ENCODE measurements around the gene GPRIN2. TPM values are rescaled to one million over a fixed set of nuclear protein-coding genes. Genes with fewer than 3 reads are reported as not detected.
A peak's percentile ranks its signal among the peaks of the same experiment; 100 is the strongest.
"Not testable (repeated sequence)": the region's sequence is repeated elsewhere in the genome, so short reads cannot be mapped to it uniquely, and the experiment has no call there.

Gene GPRIN2
- total RNA-seq, 1 donor from 2014 or later: 56.2 TPM

DNA sequence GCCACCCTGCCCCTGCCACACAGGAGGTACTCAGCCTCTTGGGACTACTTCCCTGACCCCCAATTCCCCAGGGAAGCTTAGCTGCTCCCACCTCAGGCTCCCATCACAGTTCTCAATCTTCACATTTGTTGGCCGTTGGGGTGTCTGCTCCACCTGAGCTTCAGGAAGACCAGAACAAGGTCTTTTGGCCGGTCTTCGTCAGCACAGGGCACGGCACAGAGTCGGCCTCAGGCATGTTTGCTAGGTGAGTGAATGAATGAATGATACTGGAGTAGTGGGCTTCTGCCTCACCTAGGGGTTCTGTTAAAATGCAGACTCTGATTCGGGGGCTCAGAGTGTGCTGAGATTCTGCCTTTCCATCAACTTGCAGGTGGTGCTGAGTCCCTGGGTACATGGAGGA, 20.3 kb downstream of the GPRIN2 start:
- DNase-seq: peak; percentile 63

DNA sequence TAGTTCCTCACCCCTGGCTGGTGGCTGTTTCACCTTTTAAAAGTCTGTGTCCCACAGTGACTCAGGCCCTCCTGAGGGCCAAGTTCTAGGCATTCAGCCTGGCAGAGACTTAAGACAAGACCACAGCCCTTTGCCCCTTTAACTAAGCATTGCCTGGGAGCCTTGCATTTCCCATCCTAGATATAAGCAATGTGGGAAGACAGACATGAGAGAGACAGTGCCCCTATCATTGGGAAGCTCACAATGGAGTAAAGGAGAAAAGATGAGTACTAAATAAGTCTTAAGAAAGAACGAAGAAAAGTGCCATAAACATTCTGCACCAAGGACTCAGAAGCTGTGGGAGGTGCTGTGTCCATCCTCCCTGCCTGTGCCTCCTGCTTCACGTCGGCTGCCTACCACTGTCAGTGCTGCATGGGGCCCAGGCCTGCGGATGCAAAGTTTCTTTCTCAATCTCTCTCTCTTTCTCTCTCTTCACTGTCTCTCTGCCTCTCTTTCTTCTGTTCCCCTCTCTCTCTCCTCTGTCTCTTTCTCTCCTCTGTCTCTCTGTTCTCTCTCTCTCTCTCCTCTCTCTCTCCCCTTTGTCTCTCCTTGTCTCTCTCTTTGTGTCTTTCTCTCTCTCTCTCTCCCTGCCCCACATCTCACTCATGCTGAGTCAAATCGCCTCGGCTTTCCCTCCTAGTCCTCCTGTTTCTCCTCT, 21.5 kb downstream of the GPRIN2 start:
- H3K4me3 ChIP-seq: no peak overlapping the region
- ATAC-seq: no peak
- H3K27me3 ChIP-seq: no peaks in the 10 kb centered on the region
- intact Hi-C loops (cut with DNase I): no loop called here
- peak; percentile 58 for DNase-seq
- no peaks in the 10 kb centered on the region for H3K36me3 ChIP-seq
- H3K9me3 ChIP-seq: no peaks in the 10 kb centered on the region
- no peak overlapping the region for H3K27ac ChIP-seq
- H3K4me1 ChIP-seq: peaks cover 4% of the 10 kb centered on the region
- TF ChIP-seq CTCF (IDR thresholded peaks at IDR 0.05): no peak

More for the DNA sequence above, 20.3 kb downstream of the GPRIN2 start:
- no peak overlapping the region for H3K4me3 ChIP-seq
- H3K9me3 ChIP-seq: no peaks in the 10 kb centered on the region
- no peaks in the 10 kb centered on the region for H3K36me3 ChIP-seq
- intact Hi-C loops (cut with DNase I): no loop called here
- no peak for TF ChIP-seq CTCF (IDR thresholded peaks at IDR 0.05)
- peaks cover 15% of the 10 kb centered on the region for H3K4me1 ChIP-seq
- no peak for ATAC-seq
- no peak overlapping the region for H3K27ac ChIP-seq
- H3K27me3 ChIP-seq: peaks cover 5% of the 10 kb centered on the region

DNA sequence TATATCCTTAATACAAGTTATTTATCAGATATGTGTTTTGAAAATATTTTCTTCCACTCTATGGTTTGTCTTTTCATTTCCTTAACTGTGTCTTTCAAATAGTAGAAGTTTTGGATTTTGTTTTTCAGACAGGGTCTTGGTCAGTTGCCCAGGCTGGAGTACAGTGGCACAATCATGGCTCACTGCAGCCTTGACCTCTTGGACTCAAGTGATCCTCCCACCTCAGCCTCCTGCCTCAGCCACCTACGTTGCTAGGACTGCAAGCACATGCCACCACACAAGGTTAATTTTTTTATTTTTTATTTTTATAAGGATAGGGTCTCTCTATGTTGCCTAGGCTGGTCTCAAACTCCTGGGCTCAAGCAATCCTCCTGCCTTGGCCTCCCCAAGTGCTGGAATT, 24.2 kb downstream of the GPRIN2 start:
- H3K27ac ChIP-seq; ATAC-seq; H3K9me3 ChIP-seq; DNase-seq; H3K27me3 ChIP-seq; H3K36me3 ChIP-seq; intact Hi-C loops (cut with DNase I); H3K4me3 ChIP-seq; H3K4me1 ChIP-seq: not testable (repeated sequence)

- no peaks in the 10 kb centered on the region for H3K4me1 ChIP-seq
- no peaks in the 10 kb centered on the region for H3K36me3 ChIP-seq
- H3K9me3 ChIP-seq: no peaks in the 10 kb centered on the region
- intact Hi-C loops (cut with DNase I): no loop called here
- H3K4me3 ChIP-seq: no peak overlapping the region
- ATAC-seq (no peak), DNase-seq (no peak)
- no peak overlapping the region for H3K27ac ChIP-seq
- TF ChIP-seq CTCF (IDR thresholded peaks at IDR 0.05): no peak
- H3K27me3 ChIP-seq: no peaks in the 10 kb centered on the region
Measured at GRCh38 chr10:46530249-46531186, 25.9 kb downstream of the GPRIN2 start.

DNA sequence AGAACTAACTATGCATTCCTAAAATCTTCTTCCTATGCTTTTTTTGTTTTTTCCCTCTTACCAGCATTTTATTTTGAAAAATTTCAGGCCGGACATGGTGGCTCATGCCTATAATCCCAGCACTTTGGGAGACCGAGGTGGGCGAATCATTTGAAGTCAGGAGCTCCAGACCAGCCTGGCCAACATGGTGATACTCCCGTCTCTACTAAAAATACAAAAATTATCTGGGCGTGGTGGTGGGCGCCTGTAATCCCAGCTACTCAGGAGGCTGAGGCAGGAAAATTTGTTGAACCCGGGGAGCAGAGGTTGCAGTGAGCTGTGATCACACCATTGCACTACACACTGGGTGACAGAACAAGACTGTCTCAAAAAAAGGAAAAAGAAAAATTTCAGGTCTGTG, 26.7 kb downstream of the GPRIN2 start:
- DNase-seq; intact Hi-C loops (cut with DNase I); H3K27me3 ChIP-seq; H3K9me3 ChIP-seq; H3K27ac ChIP-seq; ATAC-seq; H3K4me3 ChIP-seq; H3K4me1 ChIP-seq; H3K36me3 ChIP-seq: not testable (repeated sequence)

- Histone ChIP-seq H3K36me3 (no peaks in the 10 kb centered on the region), H3K9me3 (no peaks in the 10 kb centered on the region), H3K27me3 (no peaks in the 10 kb centered on the region), H3K4me1 (peaks cover 7% of the 10 kb centered on the region), H3K4me3 (no peak overlapping the region), H3K27ac (no peak overlapping the region)
- intact Hi-C loops (cut with DNase I): no loop called here
- no peak for DNase-seq
- TF ChIP-seq CTCF (IDR thresholded peaks at IDR 0.05): no peak
- ATAC-seq: peak; percentile 2
Measured at GRCh38 chr10:46528675-46529615, 27.5 kb downstream of the GPRIN2 start.
